ENCODE results near the gene SECISBP2. TPM values are rescaled to one million over a fixed set of nuclear protein-coding genes. Genes with fewer than 3 reads are reported as not detected.

Gene SECISBP2
- total and polyA plus RNA-seq, 2 of the 13 experiments (the other 11 are each of a cell fraction or from before 2014, with no cell fraction given): 32.4 to 38.0 TPM

- TF ChIP-seq NR0B2 (CRISPR knock-in tag; IDR thresholded peaks at IDR 0.05): peak; percentile 88
- 0 out of 2 replicates have a peak, but pooled peaks have one; percentile 40 for TF ChIP-seq ZFP1 (CRISPR knock-in tag; IDR thresholded peaks at IDR 0.05)
- peak; percentile 57 for TF ChIP-seq NFYC (CRISPR knock-in tag; IDR thresholded peaks at IDR 0.05)
- peak; percentile 57; the same call in 1 of the 2 replicates for TF ChIP-seq ZNF414 (CRISPR knock-in tag; IDR thresholded peaks at IDR 0.05)
- TF ChIP-seq ZNF512 (CRISPR knock-in tag; IDR thresholded peaks at IDR 0.05): no peak
- TF ChIP-seq U2AF1 (optimal IDR thresholded peaks at IDR 0.05; ENCODE audit: low read depth, low read length): peak; percentile 54
- TF ChIP-seq ZNF816 (CRISPR knock-in tag; IDR thresholded peaks at IDR 0.05; ENCODE audit: borderline replicate concordance): peak; percentile 65; the same call in 1 of the 2 replicates
- no peak for TF ChIP-seq ZNF33A (CRISPR knock-in tag; IDR thresholded peaks at IDR 0.05; ENCODE audit: borderline replicate concordance)
- peak; percentile 84 for TF ChIP-seq MAZ (IDR thresholded peaks at IDR 0.05; ENCODE audit: borderline replicate concordance, low read depth, low read length)
- peak; percentile 90 for TF ChIP-seq MAZ (CRISPR knock-in tag; IDR thresholded peaks at IDR 0.05; ENCODE audit: low read depth)
- TF ChIP-seq HMGA1 (CRISPR knock-in tag; conservative IDR thresholded peaks at IDR 0.05): no peak
- TF ChIP-seq MYC (CRISPR knock-in tag; IDR thresholded peaks at IDR 0.05; ENCODE audit: borderline replicate concordance): peak; percentile 100
- TF ChIP-seq PAF1 (CRISPR knock-in tag; IDR thresholded peaks at IDR 0.05): no peak
- peak; percentile 96 for TF ChIP-seq ZNF574 (CRISPR knock-in tag; IDR thresholded peaks at IDR 0.05)
- TF ChIP-seq FOXO1 (CRISPR knock-in tag; IDR thresholded peaks at IDR 0.05): 0 out of 2 replicates have a peak, but pooled peaks have one; percentile 45
- peak; percentile 60; the same call in 1 of the 2 replicates for TF ChIP-seq ATF3 (CRISPR knock-in tag; IDR thresholded peaks at IDR 0.05)
- peak; percentile 93 for TF ChIP-seq ZNF333 (CRISPR knock-in tag; IDR thresholded peaks at IDR 0.05; ENCODE audit: borderline replicate concordance)
- TF ChIP-seq GATAD2A (CRISPR knock-in tag; IDR thresholded peaks at IDR 0.05): peak; percentile 61
- peak; percentile 91 for TF ChIP-seq SALL1 (CRISPR knock-in tag; IDR thresholded peaks at IDR 0.05)
- TF ChIP-seq ZMAT5 (CRISPR knock-in tag; IDR thresholded peaks at IDR 0.05; ENCODE audit: borderline replicate concordance, low read depth): no peak
These were observed at the start of gene SECISBP2 (continued) for GRCh38 chr9:89318123-89319014.
